PFSK-1 (cell line): Measurements from ENCODE around the gene UBE2J2.

ENCODE experiments used
- FOXP2 ChIP-seq: optimal IDR thresholded peaks from 2 replicates; pipeline ENCODE3; 2011; ENCODE audit warnings: borderline replicate concordance, control low read depth, inconsistent platforms; ENCODE audit not compliant: insufficient read depth; ENCODE audit errors: extremely low read length, extremely low read depth
- POLR2AphosphoS5 ChIP-seq: IDR thresholded peaks from 2 replicates; pipeline ENCODE4 v1.6.1; 2012; ENCODE audit warnings: low read depth, mild to moderate bottlenecking, control low read depth, low read length, moderate library complexity
- REST ChIP-seq, 2 experiments: IDR thresholded peaks; 2 replicates each; pipeline versions ENCODE4 v1.6.1 to v1.8.0; 2011 to 2012; ENCODE audit warnings: low read depth in 2 of 2, low read length in 2 of 2, control low read depth in 1 of 2, inconsistent platforms in 1 of 2, mild to moderate bottlenecking in 1 of 2, moderate library complexity in 1 of 2; ENCODE audit not compliant: insufficient read depth in 1 of 2
- SIN3A ChIP-seq: IDR thresholded peaks from 2 replicates; pipeline ENCODE4 v1.6.1; 2012; ENCODE audit warnings: mild to moderate bottlenecking, low read length, moderate library complexity, borderline replicate concordance; ENCODE audit not compliant: insufficient read depth
- TAF1 ChIP-seq: IDR thresholded peaks from 2 replicates; pipeline ENCODE4 v1.6.1; 2012; ENCODE audit warnings: low read length, control low read depth, borderline replicate concordance; ENCODE audit not compliant: insufficient read depth

Gene UBE2J2

GRCh38 chr1:1275836-1276235 is 2.2 kb upstream of the UBE2J2 start:
- no peak for TF ChIP-seq TAF1
- no peak for TF ChIP-seq SIN3A
- no peak for TF ChIP-seq FOXP2
- TF ChIP-seq POLR2AphosphoS5: no peak
- no peak for TF ChIP-seq REST (IDR thresholded peaks at IDR 0.05; ENCODE audit: insufficient read depth in 1 of 2, low read depth in 2 of 2, low read length in 2 of 2)

- TF ChIP-seq POLR2AphosphoS5: no peak
- no peak for TF ChIP-seq FOXP2
- no peak for TF ChIP-seq TAF1
- no peak for TF ChIP-seq SIN3A
- TF ChIP-seq REST (IDR thresholded peaks at IDR 0.05; ENCODE audit: insufficient read depth in 1 of 2, low read depth in 2 of 2, low read length in 2 of 2): no peak
These were observed 1.3 kb upstream of the UBE2J2 start for GRCh38 chr1:1274931-1275431.

- no peak for TF ChIP-seq REST (IDR thresholded peaks at IDR 0.05; ENCODE audit: insufficient read depth in 1 of 2, low read depth in 2 of 2, low read length in 2 of 2)
- TF ChIP-seq FOXP2: no peak
These were observed 761 bp upstream of the UBE2J2 start for GRCh38 chr1:1274299-1274930.

- TF ChIP-seq SIN3A (no peak), POLR2AphosphoS5 (no peak), TAF1 (no peak), REST (IDR thresholded peaks at IDR 0.05; ENCODE audit: insufficient read depth in 1 of 2, low read depth in 2 of 2, low read length in 2 of 2) (no peak), FOXP2 (no peak)
These were observed 494 bp downstream of the UBE2J2 start for GRCh38 chr1:1273209-1273511.

- TF ChIP-seq FOXP2: no peak
- no peak for TF ChIP-seq TAF1
- no peak for TF ChIP-seq SIN3A
- TF ChIP-seq POLR2AphosphoS5: no peak
- no peak for TF ChIP-seq REST (IDR thresholded peaks at IDR 0.05; ENCODE audit: insufficient read depth in 1 of 2, low read depth in 2 of 2, low read length in 2 of 2)
These were observed 1.1 kb downstream of the UBE2J2 start for GRCh38 chr1:1272341-1273208.
